Urinary bladder (tissue), 4 donors: ENCODE measurements around the gene NGFR. TPM values are rescaled to one million over a fixed set of nuclear protein-coding genes. Genes with fewer than 3 reads are reported as not detected.

Experiments
- DNase-seq: peaks from one replicate; pipeline ENCODE4 v3.0.0-alpha.2; 2015; ENCODE audit errors: extremely low spot score
- H3K27ac ChIP-seq: one replicate; pipeline ENCODE4 v1.5.1; 2013; ENCODE audit warnings: low read depth, mild to moderate bottlenecking, moderate library complexity
- H3K36me3 ChIP-seq: one replicate; pipeline ENCODE4 v1.6.1; 2013; ENCODE audit warnings: mild to moderate bottlenecking, moderate library complexity; ENCODE audit not compliant: insufficient read depth
- H3K4me1 ChIP-seq: one replicate; pipeline ENCODE4 v1.6.1; 2013; ENCODE audit warnings: mild to moderate bottlenecking, moderate library complexity; ENCODE audit not compliant: insufficient read depth
- H3K4me3 ChIP-seq: one replicate; pipeline ENCODE4 v1.5.1; 2013; ENCODE audit warnings: low read depth, low read length
- WGBS: extraction: QIAGEN DNeasy Blood & Tissue Kit; methylation state at CpG from one replicate; pipeline ENCODE4 v1.1.7; 2013; 5-methylcytosine and 5-hydroxymethylcytosine counted together
- polyA plus RNA-seq: library from polyadenylated mRNA; stranded (reverse); fragments of 200-250 nt; gene quantifications from one replicate; pipeline ENCODE4 v1.2.3, GENCODE V29; 2013
- total RNA-seq: library from RNA; depleted of rRNA; stranded (reverse); fragments of >200 nt; gene quantifications from one replicate; pipeline ENCODE4 v1.2.3, GENCODE V29; 2014
- donor health status: healthy with polysubstance abuse.
- donor health status: healthy.

The NGFR gene
- total and polyA plus RNA-seq, 2 donors, result 11.7 to 18.4 TPM

- Histone ChIP-seq H3K36me3 (no peaks in the 10 kb centered on the region), H3K4me3 (no peak overlapping the region), H3K27ac (no peak overlapping the region), H3K4me1 (no peaks in the 10 kb centered on the region)
- no peak for DNase-seq
- WGBS, result 91% methylated on average over 13 of the region's 13 CpGs
These were observed 15.1 kb downstream of the NGFR start for GRCh38 chr17:49510059-49510719.

GRCh38 chr17:49510720-49511110 is 15.6 kb downstream of the NGFR start:
- WGBS, result 90% methylated on average over 5 of the region's 5 CpGs
- H3K4me3 ChIP-seq, result no peak overlapping the region
- no peaks in the 10 kb centered on the region for H3K4me1 ChIP-seq
- no peak for DNase-seq
- H3K36me3 ChIP-seq, result no peaks in the 10 kb centered on the region
- H3K27ac ChIP-seq, result no peak overlapping the region

- no peaks in the 10 kb centered on the region for H3K36me3 ChIP-seq
- DNase-seq, result no peak
- 87% methylated on average over 16 of the region's 16 CpGs for WGBS
- H3K4me3 ChIP-seq, result no peak overlapping the region
- H3K4me1 ChIP-seq, result no peaks in the 10 kb centered on the region
- H3K27ac ChIP-seq, result no peak overlapping the region
These were observed 16.7 kb downstream of the NGFR start for GRCh38 chr17:49511810-49512209.

- Histone ChIP-seq H3K4me3 (no peak overlapping the region), H3K27ac (no peak overlapping the region), H3K4me1 (no peaks in the 10 kb centered on the region), H3K36me3 (no peaks in the 10 kb centered on the region)
- 88% methylated on average over 26 of the region's 26 CpGs for WGBS
- no peak for DNase-seq
These were observed 17.4 kb downstream of the NGFR start for GRCh38 chr17:49512296-49513043.

- H3K27ac ChIP-seq, result no peak overlapping the region
- no peak for DNase-seq
- H3K36me3 ChIP-seq, result no peaks in the 10 kb centered on the region
- H3K4me3 ChIP-seq, result no peak overlapping the region
- H3K4me1 ChIP-seq, result no peaks in the 10 kb centered on the region
- WGBS, result 75% methylated on average over 6 of the region's 6 CpGs
These were observed 17.9 kb downstream of the NGFR start for GRCh38 chr17:49513044-49513395.

GRCh38 chr17:49513641-49514040 is 18.5 kb downstream of the NGFR start:
- WGBS, result 84% methylated on average over 8 of the region's 8 CpGs
- no peak for DNase-seq
- Histone ChIP-seq H3K4me1 (no peaks in the 10 kb centered on the region), H3K36me3 (no peaks in the 10 kb centered on the region), H3K4me3 (no peak overlapping the region), H3K27ac (no peak overlapping the region)

GRCh38 chr17:49514071-49514721 is 19.1 kb downstream of the NGFR start:
- no peak overlapping the region for H3K4me3 ChIP-seq
- no peaks in the 10 kb centered on the region for H3K4me1 ChIP-seq
- WGBS, result 52% methylated on average over 15 of the region's 15 CpGs
- no peak for DNase-seq
- H3K36me3 ChIP-seq, result no peaks in the 10 kb centered on the region
- H3K27ac ChIP-seq, result peak overlapping the region; percentile 6

GRCh38 chr17:49515196-49515770 is 20.2 kb downstream of the NGFR start:
- Histone ChIP-seq H3K4me1 (no peaks in the 10 kb centered on the region), H3K27ac (peak overlapping the region; percentile 42), H3K36me3 (no peaks in the 10 kb centered on the region), H3K4me3 (no peak overlapping the region)
- 9% methylated on average over 8 of the region's 8 CpGs for WGBS
- no peak for DNase-seq

- H3K4me1 ChIP-seq, result no peaks in the 10 kb centered on the region
- 46% methylated on average over 5 of the region's 5 CpGs for WGBS
- H3K36me3 ChIP-seq, result no peaks in the 10 kb centered on the region
- no peak overlapping the region for H3K4me3 ChIP-seq
- DNase-seq, result no peak
- no peak overlapping the region for H3K27ac ChIP-seq
These were observed 21.1 kb downstream of the NGFR start for GRCh38 chr17:49516180-49516579.

- DNase-seq, result no peak
- no peak overlapping the region for H3K27ac ChIP-seq
- WGBS, result 91% methylated on average over 6 of the region's 6 CpGs
- H3K4me1 ChIP-seq, result no peaks in the 10 kb centered on the region
- no peak overlapping the region for H3K4me3 ChIP-seq
- H3K36me3 ChIP-seq, result no peaks in the 10 kb centered on the region
These were observed 23.4 kb downstream of the NGFR start for GRCh38 chr17:49518346-49519078.

- no peak for DNase-seq
- no peaks in the 10 kb centered on the region for H3K36me3 ChIP-seq
- H3K27ac ChIP-seq, result no peak overlapping the region
- H3K4me1 ChIP-seq, result no peaks in the 10 kb centered on the region
- H3K4me3 ChIP-seq, result no peak overlapping the region
- WGBS, result 56% methylated on average over 7 of the region's 7 CpGs
These were observed 24.7 kb downstream of the NGFR start for GRCh38 chr17:49519781-49520180.

GRCh38 chr17:49520386-49521087 is 25.4 kb downstream of the NGFR start:
- Histone ChIP-seq H3K27ac (no peak overlapping the region), H3K36me3 (no peaks in the 10 kb centered on the region), H3K4me3 (no peak overlapping the region), H3K4me1 (no peaks in the 10 kb centered on the region)
- no peak for DNase-seq
- 91% methylated on average over 10 of the region's 10 CpGs for WGBS

GRCh38 chr17:49521088-49521450 is 26.0 kb downstream of the NGFR start:
- no peak for DNase-seq
- no peak overlapping the region for H3K4me3 ChIP-seq
- H3K27ac ChIP-seq, result no peak overlapping the region
- H3K4me1 ChIP-seq, result no peaks in the 10 kb centered on the region
- no peaks in the 10 kb centered on the region for H3K36me3 ChIP-seq
- WGBS, result 93% methylated on average over 8 of the region's 8 CpGs
